ENCODE data around the gene AK1.

AK1 gene, protein sequence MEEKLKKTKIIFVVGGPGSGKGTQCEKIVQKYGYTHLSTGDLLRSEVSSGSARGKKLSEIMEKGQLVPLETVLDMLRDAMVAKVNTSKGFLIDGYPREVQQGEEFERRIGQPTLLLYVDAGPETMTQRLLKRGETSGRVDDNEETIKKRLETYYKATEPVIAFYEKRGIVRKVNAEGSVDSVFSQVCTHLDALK

GRCh38 chr9:127877566-127877998 lies at the start of gene AK1:
AK1 (minus strand) TSS chr9:127877675; CDS start chr9:127874617, 3,058 bp downstream.
- DNase-seq: peak; percentile 18

- no peak for DNase-seq
Observed at GRCh38 chr9:127926906-127927200, 49.4 kb upstream of the AK1 start.

DNA sequence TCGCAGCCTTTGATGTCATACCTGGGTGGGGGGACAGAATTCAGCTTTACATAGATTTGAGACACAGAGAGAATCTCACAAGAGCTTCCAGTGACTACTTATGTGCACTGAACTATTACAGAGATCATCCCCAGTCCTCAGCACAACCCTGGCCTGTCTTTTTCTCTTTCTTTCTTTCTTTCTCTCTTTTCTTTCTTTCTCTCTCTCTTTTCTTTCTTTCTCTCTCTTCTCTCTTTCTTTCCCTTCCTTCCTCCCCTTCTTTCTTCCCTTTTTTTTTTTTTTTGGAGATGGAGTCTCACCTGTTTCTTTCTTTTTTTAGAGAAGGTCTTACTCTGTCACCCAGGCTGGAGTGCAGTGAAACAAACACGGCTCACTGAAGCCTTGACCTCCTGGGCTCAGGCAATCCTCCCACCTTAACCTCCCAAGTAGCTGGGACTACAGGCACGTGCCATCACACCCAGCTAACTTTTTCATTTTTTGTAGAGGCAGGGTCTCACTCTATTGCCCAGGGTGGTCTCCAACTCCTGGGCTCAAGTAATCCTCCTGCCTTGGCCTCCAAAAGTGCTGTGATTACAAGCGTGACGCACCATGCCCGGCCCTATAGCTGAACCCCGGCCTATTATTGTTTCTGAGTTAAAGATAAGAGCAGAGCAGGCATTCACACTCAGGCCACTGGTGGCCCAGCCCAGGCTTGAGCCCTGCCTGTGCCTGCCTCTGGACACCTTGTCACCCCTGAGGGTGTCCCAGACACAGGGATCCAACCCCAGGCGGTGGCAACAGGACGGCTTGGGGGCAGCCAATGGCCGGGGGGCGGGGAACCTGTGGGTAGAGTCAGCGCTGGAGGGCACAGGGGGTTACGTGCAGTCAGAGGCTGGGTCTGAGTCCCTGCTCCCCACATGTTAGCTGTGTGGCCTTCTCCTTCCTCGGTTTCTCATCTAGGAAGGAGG lies 48.8 kb upstream of the AK1 start:
- DNase-seq: no peak

DNA sequence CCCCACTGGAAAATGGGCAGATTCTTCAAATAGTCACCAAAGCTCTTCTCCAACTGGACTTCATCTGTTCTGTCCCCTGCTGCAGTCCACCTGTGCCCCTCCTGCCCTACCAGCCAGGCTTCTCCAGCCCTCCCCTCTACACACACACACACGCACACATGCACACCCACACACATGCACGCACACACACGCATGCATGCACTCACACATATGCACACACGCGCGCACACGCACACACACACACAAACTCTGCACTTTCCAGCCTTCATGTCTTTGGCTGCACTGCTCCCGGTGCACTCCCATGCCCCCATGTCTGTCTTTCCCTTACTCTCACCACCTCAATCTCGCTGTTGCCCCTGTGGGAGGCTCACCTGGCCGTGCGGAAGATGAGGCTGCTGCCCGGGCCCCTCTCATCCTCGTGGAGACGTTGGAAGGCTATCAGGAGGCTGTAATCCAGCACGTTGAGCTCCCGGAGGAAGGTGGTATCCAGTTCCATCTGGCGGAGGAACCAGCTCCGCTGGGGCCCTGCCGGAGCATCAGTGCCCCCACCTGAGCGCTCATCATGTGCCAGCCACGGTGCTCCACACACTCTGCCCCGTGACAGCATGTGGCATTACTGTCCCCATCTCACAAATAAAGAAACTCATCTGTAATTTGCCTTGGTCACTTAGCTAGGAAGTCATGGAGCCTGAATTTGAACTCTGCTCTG lies 47.4 kb upstream of the AK1 start:
- no peak for DNase-seq

DNA sequence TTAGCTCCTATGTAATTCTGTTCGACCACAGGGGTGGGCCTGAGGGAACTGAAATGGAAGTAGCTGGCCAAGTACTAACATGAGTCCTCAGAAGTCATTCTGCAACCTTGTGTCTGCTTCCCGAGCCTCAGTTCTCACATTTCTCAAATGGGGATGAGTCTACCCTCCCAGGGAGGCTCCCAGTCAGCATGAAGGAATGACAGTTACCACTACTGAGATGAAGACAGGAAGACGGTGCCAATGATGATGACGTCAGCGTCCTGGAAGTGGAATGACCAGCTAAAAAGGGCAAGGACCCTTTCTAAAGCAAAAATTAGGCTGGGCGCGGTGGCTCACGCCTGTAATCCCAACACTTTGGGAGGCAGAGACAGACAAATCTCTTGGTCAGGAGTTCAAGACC lies 46.3 kb upstream of the AK1 start:
- DNase-seq: no peak

DNA sequence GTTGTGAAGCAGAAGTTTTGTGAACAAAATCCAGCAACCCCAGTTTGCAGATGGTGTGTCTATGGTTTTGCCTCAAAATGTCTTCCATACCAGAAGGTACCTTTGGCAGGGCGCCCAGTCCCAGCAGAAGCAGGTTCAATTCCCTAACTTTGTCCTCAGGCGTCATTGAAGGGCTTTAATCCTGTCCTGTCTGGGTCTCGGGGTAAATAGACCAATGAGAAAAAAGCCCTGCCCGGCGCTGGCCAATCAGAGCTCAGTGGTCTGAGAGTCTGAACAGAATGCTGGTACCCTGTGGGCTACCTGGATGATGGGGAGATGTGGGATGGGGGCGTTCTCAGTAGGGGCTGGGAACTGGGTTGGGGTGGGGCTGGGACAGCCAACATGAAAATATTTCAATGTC lies 45.6 kb upstream of the AK1 start:
- DNase-seq: peak; percentile 36

GRCh38 chr9:127921557-127922120 lies 44.2 kb upstream of the AK1 start:
- DNase-seq: no peak

DNA sequence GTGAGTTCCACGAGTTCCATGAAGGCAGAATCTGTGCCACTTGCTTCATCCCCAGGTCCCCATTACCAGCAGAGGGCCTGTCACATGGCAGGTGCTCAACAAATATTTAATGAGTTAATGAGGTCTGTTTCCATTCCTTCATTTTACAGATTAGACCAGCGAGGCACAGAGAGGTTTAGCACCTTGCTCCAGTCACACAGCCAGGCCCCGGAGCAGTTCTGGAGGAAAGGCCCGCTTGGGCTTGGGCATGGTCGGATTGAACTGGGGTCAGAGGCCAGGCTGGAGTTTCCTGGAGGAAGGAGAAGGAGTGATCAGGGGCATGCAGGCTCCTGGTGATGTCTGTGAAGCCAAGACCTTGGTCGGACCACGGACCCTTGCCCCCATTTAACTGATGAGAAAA lies 43.3 kb upstream of the AK1 start:
- DNase-seq: no peak

GRCh38 chr9:127919253-127919815 lies 41.9 kb upstream of the AK1 start:
- no peak for DNase-seq

DNA sequence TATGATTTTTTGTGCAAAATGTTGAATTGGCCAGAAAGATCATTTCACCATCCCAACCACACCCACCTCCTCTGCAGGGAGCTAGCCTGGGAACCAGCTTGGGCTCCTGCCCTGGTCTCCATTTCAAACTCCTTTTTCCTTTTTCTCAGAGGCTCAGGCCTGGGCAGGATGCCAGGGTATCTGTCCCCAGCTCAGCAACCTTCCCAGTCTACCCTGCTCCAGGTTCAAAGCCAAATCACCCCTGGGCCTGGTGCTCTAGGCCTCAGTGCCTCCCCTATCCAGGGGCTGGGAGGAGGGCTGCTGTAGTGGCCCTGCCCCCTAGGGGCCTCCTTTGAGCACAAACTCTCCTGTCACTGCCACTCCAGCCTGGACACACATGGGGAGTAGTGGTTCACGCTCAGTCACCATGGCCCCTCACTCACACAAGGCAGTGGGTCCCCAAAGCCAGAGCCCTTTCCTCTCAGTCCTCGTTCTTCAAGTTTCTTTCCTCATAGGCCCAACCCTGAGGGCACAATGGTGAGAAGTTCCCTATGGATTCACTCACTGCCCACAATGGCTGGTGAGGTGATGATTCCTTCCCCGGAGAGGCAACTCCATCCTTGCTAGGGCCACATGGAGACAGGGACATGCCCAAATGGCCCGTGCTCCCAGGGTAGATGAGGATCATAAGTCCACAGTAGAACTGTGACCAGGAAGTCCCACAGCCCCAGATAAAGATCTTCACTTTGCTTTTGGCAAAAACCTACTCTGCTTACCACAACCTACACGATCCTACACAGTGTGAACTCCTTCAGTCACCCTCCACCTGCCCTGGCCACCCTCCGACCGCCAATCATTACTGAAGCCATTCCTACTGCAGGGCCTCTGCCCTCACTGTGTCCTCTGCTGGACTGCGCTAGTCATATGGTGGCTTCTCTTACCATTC lies 41.0 kb upstream of the AK1 start:
- no peak for DNase-seq

DNA sequence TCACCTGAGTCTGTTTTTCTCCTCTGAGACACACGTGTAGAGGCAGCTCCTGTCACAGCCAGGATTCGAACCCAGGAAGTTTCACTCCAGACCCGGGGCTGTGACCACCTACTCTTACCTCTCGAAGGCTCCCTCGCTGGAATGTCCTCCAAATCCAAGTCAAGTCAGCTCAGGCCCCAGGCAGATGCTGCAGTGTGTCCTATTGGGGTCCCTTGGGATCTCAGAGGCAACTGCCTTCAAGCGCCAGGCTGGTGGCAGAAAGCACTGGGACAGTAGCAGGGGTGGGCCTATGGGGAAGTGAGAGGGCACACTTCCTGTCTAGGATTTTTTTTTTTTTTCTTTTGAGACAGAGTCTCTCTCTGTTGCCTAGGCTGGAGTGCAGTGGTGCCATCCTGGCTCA lies 40.1 kb upstream of the AK1 start:
- no peak for DNase-seq

DNA sequence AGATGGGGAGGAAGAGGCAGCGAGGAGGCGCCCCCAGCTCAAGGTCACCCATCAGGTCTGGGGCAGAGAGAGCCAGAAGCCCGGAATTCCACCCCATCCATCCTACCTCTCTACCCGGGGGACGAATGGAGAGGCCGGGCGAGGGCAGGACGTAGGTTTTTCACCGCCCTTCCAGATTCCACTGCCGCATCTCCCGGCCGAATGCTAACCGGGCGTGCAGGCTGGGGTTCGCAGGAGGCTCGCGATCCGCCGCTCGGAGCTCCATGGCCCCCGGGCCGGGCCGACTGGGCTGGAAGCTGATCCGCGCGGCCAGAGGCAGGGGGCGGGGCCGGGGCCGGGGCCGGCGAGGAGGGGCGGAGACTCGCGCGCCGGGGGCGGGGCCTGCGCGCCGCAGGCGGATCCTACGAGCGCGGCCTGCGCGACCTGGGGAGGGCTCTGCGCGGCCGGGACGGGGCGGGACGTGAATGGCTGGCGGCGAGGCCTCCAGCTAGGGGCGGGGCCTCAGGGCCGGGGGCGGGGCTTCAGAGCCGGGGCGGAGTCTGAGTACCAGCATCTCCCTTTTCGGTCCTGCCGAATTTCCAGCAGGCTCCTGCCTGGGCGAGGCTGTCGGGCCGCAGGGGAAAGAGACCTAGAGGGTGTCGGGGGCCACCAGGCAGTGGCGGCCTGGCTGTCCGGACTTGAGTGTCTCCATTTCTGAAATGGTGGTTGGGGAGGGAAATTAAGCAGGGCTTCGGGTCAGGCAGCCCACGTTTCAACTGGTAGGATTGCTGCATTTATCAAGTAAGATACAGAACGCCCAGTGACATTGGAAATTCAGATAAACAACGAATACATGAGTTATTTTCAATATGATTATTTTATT lies 39.5 kb upstream of the AK1 start, which contains the start of gene ST6GALNAC4:
Gene ST6GALNAC4 (minus strand): TSS at position 322 of the 862 bp plus-strand sequence. CDS start 622 bp downstream, outside the sequence.
- DNase-seq: peak; percentile 52

DNA sequence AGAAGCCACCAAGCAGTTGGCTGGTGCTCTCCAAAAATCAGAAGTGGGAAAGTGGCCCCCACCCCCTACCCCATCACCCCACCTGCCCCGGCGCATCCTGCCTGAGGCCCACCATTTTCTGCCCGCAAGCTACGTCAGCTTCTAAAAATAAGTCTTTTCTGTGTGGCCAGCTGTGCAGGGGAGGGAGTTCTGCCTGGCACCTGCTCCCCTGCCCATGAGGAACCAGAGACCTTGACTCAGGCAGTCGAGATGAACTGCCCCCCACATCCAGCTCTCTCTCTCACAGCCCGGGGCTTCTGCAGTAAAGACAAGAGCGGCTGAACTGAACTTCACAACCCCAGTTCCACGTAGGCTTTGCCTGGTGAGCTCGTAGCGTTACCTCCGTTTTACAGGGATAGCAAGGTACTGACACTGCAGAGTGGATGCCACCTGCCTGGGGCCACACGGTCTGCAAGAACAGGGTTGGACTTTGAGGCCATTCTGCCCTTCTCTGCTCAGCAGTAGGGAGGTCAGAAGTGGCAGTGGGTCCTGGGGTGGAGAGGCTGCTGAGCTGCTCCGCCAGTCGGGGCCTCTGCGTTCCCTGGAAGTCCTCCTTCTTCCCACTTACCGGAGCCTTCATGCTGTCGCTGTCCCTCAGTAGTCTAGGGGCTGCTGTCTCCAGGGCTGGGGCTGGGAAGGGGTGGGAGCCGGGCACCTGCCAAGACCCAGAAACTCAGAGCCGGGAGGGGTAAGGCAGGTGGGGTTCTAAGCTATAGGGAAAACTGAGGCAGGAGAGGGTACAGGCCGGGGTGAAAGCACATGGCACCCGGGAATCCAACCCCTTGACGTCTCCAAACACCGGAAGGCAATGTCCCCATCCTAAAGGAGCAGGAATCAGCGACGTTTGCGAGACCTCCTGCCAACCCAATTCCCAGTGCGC lies 38.6 kb upstream of the AK1 start:
- DNase-seq: no peak

GRCh38 chr9:127915325-127915752 lies 37.9 kb upstream of the AK1 start:
- no peak for DNase-seq

DNA sequence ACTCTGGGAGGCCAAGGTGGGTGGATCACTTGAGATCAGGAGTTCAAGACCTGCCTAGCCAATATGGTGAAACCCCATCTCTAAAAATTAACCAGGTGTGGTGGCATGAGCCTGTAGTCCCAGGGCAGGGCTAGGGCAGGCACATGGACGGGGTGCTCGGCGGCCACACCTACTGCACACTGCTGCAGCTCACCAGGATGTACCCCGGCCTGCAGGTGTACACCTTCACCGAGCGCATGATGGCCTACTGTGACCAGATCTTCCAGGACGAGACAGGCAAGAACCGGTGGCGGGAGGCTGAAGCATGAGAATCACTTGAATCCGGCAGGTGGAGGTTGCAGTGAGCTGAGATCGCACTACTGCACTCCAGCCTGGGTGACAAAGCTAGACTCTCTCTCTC lies 36.2 kb upstream of the AK1 start:
- no peak for DNase-seq

- DNase-seq: no peak
Observed at GRCh38 chr9:127912882-127913281, 35.4 kb upstream of the AK1 start.

DNA sequence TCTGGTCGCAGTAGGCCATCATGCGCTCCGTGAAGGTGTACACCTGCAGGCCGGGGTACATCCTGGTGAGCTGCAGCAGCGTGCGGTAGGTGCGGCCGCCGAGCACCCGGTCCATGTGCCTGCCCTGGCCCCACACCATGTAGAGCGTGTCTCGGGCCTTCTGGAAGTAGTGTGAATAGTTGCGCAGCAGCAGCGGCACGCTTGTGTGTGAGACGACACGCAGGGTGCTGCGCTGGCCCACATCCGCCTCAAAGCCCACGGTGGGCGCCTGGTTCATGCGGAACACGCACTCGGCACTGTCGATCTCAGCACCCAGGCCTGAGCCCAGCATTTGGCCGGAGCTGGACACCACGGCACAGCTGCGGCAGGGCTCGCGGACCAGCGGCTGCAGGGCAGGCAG lies 34.8 kb upstream of the AK1 start:
- no peak for DNase-seq

GRCh38 chr9:127910613-127911205 lies 33.2 kb upstream of the AK1 start:
- peak; percentile 73 for DNase-seq

- DNase-seq: no peak
Observed at GRCh38 chr9:127909839-127910273, 32.4 kb upstream of the AK1 start.

DNA sequence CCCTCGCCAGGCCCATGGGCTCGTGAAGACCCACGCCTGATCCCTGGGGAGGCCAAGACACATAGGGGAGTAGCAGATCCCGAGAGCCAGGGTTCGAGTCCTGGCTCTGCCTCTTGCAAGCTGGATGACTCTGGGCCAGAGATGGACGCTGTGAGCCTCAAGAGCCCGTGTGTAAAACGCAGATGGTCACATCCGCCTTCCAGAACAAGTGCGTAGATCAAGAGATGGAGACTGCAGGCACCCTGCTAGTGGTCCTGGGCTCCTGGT lies 31.1 kb upstream of the AK1 start:
- DNase-seq: no peak
